ENCODE measurements around the gene ERVMER34-1.
A peak's percentile ranks its signal among the peaks of the same experiment; 100 is the strongest.

Gene ERVMER34-1

GRCh38 chr4:52718123-52718522 is 33.1 kb downstream of the ERVMER34-1 start:
- no peak for DNase-seq

DNA sequence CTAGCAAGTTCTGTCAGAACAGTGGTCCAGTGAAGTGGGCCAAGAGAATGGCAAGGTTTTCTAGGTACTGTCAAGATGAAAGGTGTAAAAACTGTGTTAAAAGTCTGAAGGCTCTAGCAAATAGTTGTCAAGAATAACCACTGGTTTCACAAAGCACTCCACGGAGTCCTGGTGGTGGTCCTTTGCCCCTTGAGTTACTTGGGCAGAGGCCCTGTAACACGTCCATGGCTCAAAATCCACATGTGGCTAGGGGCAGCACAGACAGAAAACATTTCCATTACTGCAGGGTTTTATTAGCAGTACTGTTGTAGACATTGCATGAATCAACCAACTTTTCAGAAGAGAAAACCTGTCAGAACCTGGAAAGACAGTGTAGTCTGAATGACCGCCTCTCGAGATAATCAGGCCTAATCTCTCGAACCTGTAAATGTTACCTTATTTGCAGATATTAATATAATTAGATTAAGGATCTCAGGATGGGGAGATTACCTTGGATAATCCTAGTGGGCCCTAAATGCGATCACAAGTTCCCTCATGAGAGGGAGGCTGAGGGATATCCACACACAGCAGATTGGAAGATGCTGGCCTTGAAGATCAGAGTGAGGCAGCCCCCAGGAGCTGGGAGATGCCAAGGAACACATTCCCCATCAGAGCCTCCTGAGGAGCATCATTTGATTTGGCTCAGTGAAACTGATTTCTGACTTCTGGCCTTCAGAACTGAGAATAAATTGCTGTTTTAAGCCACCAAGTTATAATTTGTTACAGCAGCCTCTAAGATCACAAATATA is 34.7 kb downstream of the ERVMER34-1 start:
- no peak for DNase-seq

- no peak for DNase-seq
Observed at GRCh38 chr4:52715914-52716313, 35.3 kb downstream of the ERVMER34-1 start.

DNA sequence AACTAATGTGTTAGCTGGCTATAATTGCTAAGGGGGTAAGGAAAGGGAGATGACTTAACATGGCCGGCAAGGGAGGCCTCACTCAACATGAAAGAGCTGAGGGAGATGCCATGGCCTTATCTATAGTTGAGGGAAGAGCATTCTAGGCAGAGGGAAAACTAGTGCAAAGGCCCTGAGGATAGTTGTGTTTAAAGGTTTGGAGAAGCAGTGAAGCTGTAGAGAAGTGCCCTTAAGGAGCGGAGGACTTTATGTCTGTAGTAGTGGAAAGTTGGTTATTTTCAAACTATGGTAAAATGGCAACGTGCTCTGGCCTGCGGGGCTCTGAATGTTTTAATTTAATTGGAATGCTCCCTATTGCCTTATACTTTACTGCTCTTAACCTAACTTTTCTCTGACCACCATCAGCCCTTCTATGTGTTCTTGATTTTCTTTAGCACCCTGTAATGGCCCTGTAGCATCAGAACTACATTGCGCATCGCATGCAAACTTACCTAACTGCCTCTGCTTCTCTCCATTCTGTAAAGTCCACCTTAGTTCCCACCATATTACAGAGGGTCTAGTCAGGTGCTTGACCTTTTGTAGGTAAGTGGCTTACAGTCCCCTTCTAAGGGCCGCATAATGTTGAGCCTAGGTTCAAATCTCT is 35.8 kb downstream of the ERVMER34-1 start:
- no peak for DNase-seq

- no peak for DNase-seq
Observed at GRCh38 chr4:52714597-52715254, 36.5 kb downstream of the ERVMER34-1 start.

GRCh38 chr4:52713456-52713937 is 37.7 kb downstream of the ERVMER34-1 start:
- no peak for DNase-seq

DNA sequence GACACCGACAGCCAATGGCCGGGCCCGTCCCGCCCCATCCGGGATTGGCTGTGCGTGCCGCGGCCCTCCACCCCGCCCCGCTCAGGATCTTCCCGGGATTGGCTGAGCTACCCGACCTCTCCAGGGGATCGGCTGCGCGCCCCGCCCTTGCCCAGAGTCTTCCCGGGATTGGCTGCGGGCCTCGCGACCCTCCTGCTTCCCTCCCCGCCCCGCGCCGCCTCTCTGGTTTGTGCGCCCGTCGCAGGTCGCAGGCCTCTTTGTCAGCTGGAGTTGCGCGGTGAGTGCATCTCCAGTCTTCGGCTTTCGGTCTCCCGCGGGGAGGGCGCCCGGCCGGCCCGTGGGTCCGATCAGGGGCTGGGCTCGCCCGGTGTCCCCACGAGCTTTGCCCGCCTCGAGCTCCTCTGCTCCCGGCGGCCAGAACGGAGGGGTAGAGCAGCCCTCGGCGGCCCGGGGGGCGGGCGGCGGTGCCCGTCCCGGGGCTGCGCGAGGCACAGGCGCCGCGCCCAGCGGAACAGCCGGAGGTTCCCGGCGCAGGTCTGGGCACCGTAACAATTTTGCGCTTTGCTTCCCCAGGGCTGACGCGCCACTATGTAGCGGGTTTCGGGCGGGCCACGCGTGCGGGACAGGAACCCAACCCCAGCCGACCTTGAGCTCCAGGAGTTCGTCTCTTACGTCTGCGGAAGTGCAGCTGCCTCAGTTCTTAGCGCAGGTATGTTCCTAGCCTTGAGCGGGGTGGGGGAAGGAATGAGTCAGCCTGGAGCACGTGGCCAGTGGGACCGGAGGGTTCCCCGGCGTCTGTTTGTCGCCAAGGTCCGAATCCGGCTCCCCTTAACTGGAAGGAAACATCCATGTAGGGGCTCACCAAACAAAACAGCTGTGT is 38.7 kb downstream of the ERVMER34-1 start:
- peak; percentile 98 to 99 for DNase-seq

- no peak for DNase-seq
Observed at GRCh38 chr4:52711834-52712250, 39.4 kb downstream of the ERVMER34-1 start.

GRCh38 chr4:52711272-52711671 is 40.0 kb downstream of the ERVMER34-1 start:
- DNase-seq: no peak

- no peak for DNase-seq
Observed at GRCh38 chr4:52709155-52709554, 42.1 kb downstream of the ERVMER34-1 start.

DNA sequence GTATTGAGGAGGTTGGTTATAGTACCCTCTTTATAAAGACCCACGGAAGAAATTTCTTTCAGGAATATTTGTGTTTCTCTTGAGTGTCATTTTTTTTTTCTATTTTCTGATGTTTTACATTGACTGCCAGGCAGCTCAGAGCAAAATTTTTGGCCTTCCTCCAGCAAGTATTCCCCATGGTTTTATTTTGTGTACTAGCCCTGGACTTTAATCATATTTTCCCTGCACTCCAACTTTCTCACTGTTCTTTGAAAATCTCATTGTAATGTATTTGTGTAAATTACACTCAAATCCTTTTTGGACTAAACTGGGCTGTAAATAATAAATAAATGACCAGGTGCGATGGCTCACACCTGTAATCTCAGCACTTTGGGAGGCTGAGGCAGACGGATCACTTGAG is 46.6 kb downstream of the ERVMER34-1 start:
- no peak for DNase-seq

DNA sequence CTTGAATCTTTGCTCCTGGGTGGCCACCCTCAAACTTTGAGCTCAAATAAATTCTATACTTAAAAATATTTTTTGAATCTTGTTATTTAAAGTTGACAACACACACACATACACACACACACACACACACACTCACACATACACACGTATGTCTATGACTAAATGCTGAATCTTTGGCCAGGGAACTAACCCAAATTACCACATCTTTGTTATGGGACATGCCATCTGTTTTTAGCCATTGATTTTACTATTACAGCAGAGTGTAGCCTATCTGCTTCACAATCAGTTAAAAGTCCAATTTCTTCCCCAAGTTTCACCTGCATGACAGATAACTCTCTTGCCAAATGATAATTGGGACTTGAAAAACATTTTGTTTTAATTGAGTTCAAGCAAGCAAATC is 47.1 kb downstream of the ERVMER34-1 start:
- DNase-seq: no peak

- DNase-seq: no peak
Observed at GRCh38 chr4:52701207-52701606, 50.0 kb downstream of the ERVMER34-1 start.

DNA sequence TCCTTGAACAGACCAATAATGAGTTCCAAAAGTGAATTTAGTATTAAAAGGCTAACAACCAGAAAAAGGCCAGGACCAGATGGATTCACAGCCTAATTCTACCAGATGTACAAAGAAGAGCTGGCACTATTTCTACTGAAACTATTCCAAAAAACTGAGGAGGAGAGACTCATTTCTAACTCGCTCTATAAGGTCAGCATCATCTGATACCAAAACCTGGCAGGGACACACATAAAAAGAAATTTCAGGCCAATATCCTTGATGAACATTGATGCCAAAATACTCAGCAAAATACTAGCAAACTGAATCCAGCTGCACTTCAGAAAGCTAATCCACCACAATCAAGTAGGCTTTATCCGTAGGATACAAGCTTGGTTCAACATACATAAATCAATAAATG is 56.3 kb downstream of the ERVMER34-1 start:
- no peak for DNase-seq

- DNase-seq: no peak
Observed at GRCh38 chr4:52693492-52693891, 57.7 kb downstream of the ERVMER34-1 start.

All from stimulated activated CD4-positive, alpha-beta T cell treated with anti-CD3 and anti-CD28 coated beads, Interleukin-2, amount 100 ng/mL, for 24 hours (primary cell).